ENCODE results near the gene NR5A1.

- TF ChIP-seq EP300 (IDR thresholded peaks at IDR 0.05) (no peak), CTCF (IDR thresholded peaks at IDR 0.05) (no peak)
Observed at GRCh38 chr9:124498040-124498439, 9.2 kb downstream of the NR5A1 start.

All from sigmoid colon (tissue), 4 donors.